ENCODE results near the gene RASGRF2.
"Not testable (repeated sequence)": the region's sequence is repeated elsewhere in the genome, so short reads cannot be mapped to it uniquely, and the experiment has no call there.

Gene RASGRF2

GRCh38 chr5:81021951-81022687 lies 62.0 kb downstream of the RASGRF2 start:
- DNase-seq = no peak

DNA sequence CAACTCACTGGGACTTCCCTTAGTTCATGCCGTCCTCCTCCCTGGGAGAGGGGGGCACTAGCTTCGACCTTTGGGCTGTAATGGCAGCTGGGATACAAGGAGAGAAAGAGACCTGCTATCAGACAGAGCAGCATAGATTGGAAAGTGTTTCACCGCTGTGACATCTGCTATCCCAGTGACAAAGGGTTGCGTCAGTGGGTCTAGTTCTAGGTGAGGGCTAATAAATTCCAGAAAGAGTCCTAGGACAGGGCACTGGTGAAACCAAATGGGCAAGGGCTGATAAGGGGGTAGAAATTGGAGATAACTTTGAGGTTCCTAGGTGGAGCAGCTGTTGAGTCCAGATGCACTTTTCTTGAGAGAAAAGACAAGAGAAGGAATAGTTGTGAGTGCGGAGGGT lies 62.5 kb downstream of the RASGRF2 start:
- DNase-seq = no peak

GRCh38 chr5:81023261-81023970 lies 63.3 kb downstream of the RASGRF2 start:
- DNase-seq = no peak

GRCh38 chr5:81027481-81028058 lies 67.4 kb downstream of the RASGRF2 start:
- DNase-seq = no peak

- not testable (repeated sequence) for DNase-seq
Measured at GRCh38 chr5:81028888-81029287, 68.7 kb downstream of the RASGRF2 start.

GRCh38 chr5:81029736-81030135 lies 69.6 kb downstream of the RASGRF2 start:
- not testable (repeated sequence) for DNase-seq

- not testable (repeated sequence) for DNase-seq
Measured at GRCh38 chr5:81030236-81031034, 70.3 kb downstream of the RASGRF2 start.

GRCh38 chr5:81035522-81035921 lies 75.4 kb downstream of the RASGRF2 start:
- no peak for DNase-seq

DNA sequence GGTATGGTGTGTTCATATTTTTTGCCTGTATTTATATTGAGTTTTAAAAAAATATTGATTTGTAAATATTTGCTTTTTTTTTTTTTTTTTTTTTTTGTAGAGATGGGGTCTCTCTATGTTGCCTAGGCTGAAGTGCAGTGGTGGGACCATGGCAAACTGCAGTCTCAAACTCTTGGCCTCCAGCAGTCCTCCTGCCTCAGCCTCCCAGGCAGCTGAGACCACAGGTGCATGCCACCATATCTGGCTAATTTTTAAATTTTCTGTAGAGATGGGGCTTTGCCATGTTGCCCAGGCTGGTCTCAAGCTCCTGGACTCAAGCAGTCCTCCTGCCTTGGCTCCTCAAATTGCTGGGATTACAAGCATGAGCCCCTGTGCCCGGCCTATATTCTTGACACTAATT lies 78.3 kb downstream of the RASGRF2 start:
- no peak for DNase-seq

DNA sequence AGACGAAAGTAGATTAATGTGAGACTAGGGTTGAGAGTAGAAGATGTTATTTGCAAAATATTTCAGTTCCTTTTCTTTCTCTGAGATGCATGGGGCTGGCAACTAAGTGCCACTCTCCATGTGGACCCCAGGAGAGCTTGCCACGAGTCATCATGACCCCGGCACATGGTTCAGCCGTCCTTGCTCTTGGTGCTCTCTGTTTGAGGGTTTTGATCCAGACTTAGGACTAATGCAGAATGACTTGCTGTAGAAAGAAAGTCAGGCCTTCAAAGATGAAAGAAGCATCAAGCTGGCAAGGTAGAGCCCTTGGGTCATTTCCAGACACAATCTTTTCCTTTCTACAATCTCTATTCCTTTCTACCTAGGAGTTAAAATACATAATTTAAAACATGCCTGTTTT lies 84.7 kb downstream of the RASGRF2 start:
- DNase-seq = no peak

DNA sequence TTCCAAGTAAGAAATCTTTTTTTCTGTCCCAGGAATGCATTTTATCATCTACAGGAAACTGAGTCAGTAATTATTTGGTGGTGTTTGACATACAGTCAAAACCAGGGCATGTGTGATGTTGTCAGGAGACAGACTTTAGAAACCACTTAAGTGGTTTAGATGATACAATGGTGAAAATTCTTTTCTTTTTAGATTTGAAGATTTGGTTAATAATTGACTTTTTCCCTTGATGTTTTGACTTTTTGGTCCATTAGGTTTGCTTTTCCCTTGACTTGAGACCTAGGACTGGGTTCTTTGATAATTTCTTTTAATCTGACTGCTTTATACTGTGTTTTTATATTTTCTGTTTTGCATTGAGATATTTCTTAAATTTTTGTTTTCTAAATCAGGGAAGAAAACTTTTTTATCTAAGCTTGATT lies 85.2 kb downstream of the RASGRF2 start:
- DNase-seq = no peak

DNA sequence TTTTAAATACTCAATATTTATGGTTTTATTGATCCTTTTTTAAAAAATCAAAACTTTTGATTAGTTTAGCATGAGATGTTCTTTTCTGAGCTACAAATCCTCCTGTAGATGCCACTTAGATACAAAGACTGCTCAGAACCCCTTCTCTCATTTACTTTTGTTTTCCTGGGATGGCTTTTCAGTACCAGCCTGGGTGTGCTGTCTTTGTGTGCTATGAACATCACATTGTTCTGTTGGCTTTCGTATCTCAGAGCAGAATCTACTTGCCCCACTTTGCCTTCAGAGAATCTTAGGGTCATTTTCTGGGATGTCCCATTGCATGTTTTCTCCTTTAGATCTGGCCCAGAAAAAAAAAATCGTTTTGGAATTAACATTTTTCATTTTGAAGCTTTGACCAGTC lies 85.9 kb downstream of the RASGRF2 start:
- DNase-seq = no peak

DNA sequence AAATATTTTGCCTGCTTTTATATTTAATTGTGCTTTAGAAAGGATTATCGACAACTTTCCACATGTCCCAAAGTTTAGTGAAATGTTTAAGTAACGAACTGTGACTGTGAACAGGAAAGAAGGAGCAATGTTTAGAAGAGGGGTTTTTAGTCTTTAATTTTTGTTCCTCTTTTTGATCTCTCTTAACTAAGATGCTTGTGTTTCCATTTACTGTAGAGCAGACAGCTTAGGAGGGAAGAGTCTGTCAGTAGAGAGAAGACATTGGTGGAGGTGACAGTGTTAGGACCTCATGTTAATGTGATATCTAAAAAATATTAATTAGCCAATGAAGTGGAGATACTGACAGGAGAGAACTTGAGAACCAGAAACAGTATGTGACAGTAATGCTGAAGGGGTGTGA lies 92.2 kb downstream of the RASGRF2 start:
- no peak for DNase-seq

DNA sequence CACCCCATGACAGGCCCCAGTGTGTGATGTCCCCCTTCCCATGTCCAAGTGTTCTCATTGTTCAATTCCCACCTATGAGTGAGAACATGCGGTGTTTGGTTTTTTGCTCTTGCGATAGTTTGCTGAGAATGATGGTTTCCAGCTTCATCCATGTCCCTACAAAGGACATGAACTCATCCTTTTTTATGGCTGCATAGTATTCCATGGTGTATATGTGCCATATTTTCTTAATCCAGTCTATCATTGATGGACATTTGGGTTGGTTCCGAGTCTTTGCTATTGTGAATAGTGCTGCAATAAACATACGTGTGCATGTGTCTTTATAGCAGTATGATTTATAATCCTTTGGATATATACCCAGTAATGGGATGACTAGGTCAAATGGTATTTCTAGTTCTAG lies 93.1 kb downstream of the RASGRF2 start:
- not testable (repeated sequence) for DNase-seq

DNA sequence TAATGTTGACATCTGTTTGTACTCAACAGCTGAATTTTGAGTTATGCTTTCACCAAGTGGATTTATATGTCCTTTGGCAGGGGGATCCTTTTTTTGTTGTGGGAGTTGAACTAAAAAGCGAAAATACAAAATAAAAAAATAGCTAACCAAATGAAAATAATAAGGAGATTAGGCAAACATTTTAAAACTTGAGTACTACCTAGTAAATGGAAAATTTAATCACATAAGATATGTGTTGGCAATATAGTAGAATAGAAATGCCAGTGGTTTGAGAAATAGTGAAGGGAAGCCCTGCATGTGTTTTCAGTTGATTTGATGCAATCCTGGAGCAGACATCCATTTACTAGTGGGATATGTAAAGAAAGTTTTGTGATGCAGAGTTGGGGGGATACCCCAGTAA lies 98.0 kb downstream of the RASGRF2 start:
- no peak for DNase-seq

DNA sequence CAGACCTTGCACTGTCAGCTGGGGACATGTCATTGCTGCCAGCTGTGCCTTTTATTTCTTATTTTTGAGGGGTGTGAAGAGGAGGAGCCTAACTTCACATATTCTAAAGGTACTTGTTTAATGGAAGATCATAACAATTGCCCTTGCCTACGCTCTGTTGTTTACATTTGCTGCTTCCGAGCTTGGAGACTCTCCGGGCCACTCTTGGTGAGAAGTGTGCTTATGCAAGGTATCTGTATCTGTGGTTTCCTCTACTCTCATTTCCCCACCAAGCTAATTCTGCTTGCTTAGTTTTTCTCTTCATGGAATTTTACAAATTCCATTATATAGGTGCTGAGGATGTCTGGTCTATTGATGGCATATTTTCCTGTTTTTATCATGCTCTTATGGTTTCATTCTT lies 105.3 kb downstream of the RASGRF2 start:
- no peak for DNase-seq

DNA sequence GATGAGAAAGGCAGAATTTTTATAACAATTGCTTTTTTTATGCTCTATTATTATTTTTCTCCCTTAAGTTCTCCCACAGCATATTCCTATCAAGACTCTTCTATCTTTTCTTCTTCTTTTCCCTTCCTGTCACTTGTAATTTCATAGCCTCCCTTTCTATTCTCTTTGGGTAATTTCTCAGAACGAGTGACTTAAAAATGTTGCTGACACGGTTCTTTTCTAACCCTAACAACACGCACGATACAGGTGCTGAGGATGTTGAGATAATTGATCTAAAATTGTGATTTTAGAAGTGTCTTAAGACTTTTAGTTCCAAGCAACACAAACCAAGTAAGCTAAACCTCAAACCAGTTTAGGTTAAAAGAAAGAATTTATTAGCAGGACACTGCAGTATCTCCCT lies 105.9 kb downstream of the RASGRF2 start:
- DNase-seq = no peak

GRCh38 chr5:81067406-81067805 lies 107.2 kb downstream of the RASGRF2 start:
- no peak for DNase-seq

GRCh38 chr5:81068063-81068462 lies 107.9 kb downstream of the RASGRF2 start:
- no peak for DNase-seq

- peak; percentile 6 for DNase-seq
Measured at GRCh38 chr5:81068635-81069034, 108.5 kb downstream of the RASGRF2 start.

DNA sequence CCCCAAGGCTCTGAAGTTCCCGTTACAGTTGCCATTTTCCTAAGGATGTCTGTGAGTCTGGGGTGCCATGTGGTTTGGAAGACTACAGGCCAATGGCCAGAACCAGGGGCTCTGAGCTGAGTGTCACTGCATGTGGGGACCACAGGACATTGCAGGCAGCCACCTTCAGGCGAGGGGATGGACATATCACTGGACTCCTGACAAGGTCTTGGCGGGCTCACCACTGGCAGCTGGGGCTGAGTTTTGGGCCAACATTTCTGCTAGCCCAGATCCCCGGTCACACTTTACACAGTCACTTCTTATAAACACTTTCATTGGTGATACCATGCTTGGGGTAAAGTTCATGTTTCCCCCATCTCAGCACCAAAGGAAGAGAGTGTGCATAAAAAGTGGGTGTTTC lies 109.8 kb downstream of the RASGRF2 start:
- DNase-seq = no peak

GRCh38 chr5:81070571-81071255 lies 110.5 kb downstream of the RASGRF2 start:
- no peak for DNase-seq

All from fibroblast of skin of back (primary cell).